RCC 7860 (cell line): Measurements from ENCODE around the gene MEX3D.

Experiments
- DNase-seq: peaks from one replicate; pipeline ENCODE4 v3.0.0-alpha.2; 2015; ENCODE audit warnings: low spot score
- FAIRE-seq: peaks from 2 replicates; lab custom pipeline; 2012; peaks lifted over from hg19 to GRCh38; lab: Jason Lieb, UNC

Gene MEX3D

DNA sequence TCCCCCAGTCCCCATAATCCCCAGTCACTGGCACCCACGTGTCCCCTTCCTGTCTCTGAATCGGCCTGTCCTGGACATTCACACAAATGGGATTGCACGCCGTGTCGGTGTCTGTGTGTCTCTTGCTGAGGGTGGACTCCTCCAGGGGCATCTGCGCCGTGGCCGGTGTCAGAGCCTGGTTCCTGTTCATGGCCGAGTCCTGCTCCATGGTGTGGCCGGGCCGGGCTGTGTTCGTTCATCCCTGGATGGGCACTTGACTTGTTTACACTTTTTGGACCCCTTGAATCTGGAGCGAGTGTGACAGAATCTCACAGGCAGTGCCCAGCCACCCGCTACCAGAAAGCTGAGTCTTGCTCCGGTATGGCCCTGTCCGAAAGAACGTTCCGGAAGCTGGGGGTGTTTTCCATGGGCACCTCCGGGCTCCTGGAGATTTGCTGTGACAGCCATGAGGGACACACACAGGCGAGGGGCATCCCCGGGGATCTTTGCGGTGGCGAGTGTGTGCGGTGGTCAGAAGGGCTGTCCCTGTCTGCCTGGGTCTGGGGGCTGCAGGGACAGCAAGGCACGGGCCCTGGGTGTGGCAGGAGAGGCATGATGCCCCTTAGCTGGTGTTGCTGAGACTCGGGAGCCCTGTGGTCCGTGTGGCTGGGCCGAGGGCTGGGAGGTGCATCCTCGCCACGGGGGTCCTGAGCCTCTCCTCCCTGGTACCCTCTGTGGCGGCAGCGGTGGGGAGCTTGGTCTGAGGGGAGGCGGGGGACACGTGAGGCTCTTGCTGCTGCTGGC is 6.4 kb upstream of the MEX3D start:
- FAIRE-seq: no peak
- DNase-seq: no peak

- no peak for FAIRE-seq
- DNase-seq: no peak
Measured at GRCh38 chr19:1572795-1573194, 4.7 kb upstream of the MEX3D start.

DNA sequence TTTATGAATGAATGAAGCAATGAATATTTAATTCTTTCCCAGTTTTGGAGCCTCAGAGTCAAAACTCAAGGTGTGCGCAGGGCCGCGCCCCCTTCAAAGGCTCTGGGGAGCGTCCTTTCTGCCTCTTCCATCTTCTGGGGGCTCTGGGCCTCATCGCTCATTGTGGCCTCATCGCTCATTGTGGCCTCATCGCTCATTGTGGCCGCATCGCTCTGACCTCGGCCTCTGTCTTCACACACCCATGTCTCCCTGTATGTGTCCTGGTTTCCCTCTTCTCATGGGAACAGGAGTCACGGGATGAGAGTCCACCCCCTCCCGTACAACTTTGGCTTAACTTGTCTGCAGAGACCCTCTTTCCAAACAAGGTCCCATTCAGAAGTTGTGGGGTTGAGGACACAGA is 3.2 kb upstream of the MEX3D start:
- DNase-seq (no peak), FAIRE-seq (no peak)

GRCh38 chr19:1570836-1571235 is 2.7 kb upstream of the MEX3D start:
- FAIRE-seq: no peak

DNA sequence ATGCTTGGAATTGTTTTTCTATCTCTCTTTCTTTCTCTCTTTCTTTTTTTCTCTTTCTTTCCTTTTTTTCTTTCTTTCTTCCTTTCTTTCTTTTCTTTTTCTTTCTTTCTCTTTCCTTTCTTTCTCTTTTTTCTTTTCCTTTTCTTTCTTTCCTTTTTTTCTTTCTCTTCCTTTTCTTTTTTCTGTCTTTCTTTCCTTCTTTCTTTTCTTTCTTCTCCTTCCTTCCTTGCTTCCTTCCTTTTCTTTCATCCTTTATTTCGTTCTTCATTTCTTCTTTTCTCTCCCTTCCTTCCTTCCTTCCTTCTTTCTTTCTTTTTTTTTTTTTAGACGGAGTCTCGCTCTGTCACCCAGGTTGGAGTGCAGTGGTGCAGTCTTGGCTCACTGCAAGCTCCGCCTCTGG is 1.9 kb upstream of the MEX3D start:
- FAIRE-seq (no peak), DNase-seq (no peak)

More at GRCh38 chr19:1570836-1571235, 2.7 kb upstream of the MEX3D start:
- DNase-seq: no peak

DNA sequence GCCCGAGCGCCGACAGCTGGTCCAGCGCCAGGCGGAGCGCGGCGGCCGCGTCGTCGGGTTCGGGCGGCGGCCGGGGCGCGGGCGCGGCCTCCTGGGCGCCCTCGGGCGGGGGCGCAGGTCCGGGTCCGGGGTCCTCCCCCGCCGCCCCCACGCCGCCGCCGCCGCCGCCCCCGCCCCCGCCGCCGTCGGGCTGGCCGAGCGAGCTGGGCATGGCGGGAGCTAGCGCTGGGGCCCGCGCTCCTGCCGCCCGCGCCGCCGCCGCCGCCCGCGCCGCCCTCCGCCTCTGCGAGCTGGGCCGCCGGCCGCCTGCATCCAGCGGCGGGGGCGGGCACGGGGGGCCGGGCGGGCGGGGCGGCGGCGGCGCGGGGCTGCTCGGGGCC is 287 bp downstream of the MEX3D start:
- DNase-seq: no peak

GRCh38 chr19:1567116-1567847 is 843 bp downstream of the MEX3D start:
- DNase-seq (no peak), FAIRE-seq (no peak)

More for the DNA sequence above, 287 bp downstream of the MEX3D start:
- FAIRE-seq: no peak

DNA sequence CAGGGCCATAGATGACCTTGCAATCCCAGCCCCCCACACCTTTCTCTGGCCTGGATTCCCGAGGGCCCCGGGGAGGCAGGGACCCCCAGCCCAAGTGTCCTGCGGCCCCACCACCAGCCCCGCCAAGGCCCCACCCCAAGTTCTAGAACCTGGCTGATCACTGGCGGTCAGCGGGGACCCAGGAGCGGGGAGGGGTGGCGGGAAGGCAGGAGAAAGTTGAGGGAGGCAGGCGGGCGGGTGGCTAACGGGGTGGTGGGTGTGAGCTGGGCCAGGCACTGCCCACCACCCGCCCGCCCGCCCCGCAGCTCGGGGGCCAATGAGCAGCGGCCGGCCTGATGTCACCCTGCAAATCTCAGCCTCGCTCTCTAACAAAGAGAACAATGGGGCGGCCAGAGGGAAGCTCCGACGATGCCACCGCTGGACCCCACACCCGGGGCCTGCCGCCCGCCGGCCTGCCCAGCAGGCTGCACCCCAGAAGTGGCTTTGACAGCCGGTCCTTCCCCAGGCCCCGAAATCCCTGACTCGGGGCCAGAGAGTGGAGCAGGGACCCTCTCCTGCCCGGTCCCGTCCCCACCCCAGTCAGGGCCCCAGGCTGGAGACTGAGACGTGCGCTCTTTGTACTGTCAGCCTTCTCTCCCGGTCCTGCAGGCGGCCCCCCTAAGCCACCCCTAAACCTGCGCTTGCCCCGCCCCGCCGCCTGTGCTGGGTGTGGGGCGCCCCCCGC is 1.6 kb downstream of the MEX3D start:
- no peak for FAIRE-seq
- peak; percentile 62 for DNase-seq

- no peak for DNase-seq
- FAIRE-seq: no peak
Measured at GRCh38 chr19:1563251-1563650, 4.9 kb downstream of the MEX3D start.

DNA sequence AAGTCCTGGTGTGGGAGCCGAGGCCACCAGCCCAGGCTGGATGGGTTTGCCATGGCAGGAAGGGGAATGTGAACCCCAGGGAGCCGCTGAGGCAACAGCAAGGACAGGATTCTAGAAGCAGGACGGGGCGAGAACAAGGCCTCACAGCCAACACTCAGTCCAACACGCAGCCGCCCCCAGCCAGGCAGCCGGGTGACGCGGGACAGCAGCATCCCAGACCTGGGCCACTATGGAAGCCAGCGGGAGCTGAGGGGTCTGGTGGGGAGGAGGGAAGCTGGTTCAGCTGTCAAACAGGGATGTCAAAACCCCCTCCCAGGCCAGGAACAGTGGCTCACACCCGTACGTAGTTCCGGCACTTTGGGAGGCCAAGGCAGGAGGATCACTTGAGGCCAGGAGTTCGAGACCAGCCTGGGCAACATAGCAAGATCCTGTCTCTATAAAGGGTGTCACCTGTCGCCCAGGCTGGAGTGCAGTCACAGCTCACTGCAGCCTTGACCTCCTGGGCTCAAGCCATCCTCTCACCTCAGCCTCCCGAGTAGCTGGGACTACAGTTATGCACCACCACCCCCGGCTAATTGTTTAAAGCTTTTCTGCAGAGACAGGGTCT is 6.8 kb downstream of the MEX3D start:
- FAIRE-seq: no peak

GRCh38 chr19:1560286-1560882 is 7.7 kb downstream of the MEX3D start:
- FAIRE-seq (no peak), DNase-seq (no peak)

More for the DNA sequence above, 6.8 kb downstream of the MEX3D start:
- no peak for DNase-seq

- no peak for FAIRE-seq
- no peak for DNase-seq
Measured at GRCh38 chr19:1558552-1558951, 9.6 kb downstream of the MEX3D start.

DNA sequence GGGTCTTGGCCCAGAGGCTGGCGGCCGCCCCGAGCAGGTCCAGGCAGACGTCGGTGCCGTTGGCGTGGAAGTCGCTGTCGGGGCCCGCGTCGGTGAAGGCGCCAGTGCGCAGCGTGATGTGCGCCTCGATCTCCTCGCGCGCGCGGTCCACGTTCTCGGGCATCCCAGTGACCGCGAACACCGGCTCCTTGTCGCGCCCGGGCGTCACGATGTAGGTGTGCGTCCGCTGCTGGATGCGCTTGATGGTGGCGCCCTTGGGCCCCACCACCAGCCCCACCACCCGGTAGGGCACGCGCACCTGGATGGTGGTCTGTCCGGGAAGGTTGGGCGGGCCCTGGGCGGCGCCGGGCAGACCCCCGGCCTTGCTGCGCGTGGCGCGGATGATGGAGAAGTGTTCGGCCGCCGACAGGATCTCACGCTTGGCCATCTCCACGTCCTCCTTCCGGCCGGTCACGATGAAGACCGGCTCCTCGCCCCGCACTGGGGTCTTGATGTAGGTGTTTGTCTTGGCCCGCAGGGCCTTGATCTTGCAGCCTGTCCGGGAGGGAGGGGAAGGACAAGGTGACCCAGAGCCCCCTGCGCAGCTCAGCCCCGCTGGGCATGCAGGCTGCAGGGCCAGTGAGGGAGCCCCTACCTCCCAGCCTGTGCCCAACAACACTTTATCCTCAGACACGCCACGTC is 11.6 kb downstream of the MEX3D start:
- FAIRE-seq (no peak), DNase-seq (no peak)

- FAIRE-seq (no peak), DNase-seq (no peak)
Measured at GRCh38 chr19:1555487-1556389, 12.4 kb downstream of the MEX3D start.

- no peak for DNase-seq
Measured at GRCh38 chr19:1554968-1555367, 13.2 kb downstream of the MEX3D start.

GRCh38 chr19:1553415-1553814 is 14.7 kb downstream of the MEX3D start:
- no peak for FAIRE-seq
- no peak for DNase-seq

More at GRCh38 chr19:1554968-1555367, 13.2 kb downstream of the MEX3D start:
- FAIRE-seq: no peak

DNA sequence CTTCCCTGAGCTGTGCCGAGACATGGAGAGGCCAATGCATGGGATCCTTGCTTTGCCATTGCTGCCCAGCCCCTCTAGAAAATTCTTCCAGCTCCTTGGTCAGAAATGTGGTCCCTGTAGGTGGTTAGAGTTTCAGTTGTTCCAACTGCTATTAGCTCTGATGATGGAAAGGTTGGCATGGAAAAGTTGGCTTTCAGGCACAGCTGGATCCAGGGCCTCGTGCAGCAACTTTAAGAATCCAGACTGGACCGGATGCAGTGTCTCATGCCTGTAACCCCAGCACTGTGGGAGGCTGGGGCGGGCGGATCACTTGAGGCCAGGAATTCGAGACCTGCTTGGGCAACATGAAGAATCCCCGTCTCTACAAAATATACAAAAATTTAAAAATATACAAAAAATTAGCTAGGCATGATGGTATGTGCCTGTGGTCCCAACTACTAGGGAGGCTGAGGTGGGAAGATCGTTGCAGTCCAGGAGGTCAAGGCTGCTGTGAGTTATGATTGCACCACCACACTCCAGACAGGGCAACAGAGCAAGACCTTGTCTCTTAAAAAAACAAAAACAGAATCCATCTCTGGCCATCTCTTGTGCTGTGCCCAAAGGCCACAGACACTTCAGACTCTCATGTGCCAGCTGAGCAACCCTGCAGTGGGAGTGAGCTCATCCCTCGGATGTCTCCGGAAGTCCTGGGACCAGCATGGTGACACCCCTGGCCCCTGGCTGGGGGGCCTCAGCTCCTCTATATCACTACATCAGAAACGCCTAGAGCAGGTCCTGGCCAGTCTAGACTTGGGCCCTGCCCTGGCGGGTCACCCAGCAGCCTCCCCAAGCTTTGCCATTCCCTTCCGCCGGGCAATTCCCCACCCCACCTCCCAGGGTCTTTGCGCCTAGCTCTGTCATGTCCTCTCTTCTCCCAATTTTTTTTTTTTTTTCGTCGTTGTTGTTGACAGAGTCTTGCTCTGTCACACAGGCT is 16.8 kb downstream of the MEX3D start:
- no peak for DNase-seq
- FAIRE-seq: no peak

DNA sequence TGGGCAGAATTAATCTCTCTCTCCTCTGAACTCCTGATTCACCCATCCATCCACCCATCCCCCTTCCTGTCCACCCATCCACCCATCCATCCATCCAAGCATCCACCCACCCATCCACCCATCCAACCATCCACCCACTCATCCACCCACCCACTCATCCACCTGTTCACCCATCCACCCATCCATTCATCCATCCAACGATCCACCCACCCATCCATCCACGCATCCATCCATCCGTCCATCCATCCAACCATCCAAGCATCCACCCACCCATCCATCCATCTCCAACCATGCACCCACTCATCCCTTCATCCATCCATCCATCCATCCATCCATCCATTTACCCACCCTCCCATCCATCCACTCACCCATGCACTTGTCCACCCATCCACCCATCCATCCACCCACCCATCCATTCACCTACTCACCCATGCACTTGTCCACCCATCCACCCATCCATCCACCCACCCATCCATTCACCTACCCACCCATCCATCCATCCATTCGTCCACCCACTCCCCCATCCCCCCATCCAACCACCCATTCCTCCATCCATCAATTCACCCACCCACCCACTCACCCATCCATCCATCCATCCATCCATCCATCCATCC is 18.7 kb downstream of the MEX3D start:
- no peak for FAIRE-seq
- no peak for DNase-seq
